ENCODE measurements around the gene PTGS1. TPM values are rescaled to one million over a fixed set of nuclear protein-coding genes. Genes with fewer than 3 reads are reported as not detected.

The PTGS1 gene
- polyA plus RNA-seq, 1 experiment: 102 TPM

- no peak for TF ChIP-seq CTCF (IDR thresholded peaks at IDR 0.05; ENCODE audit: insufficient read depth, low read depth, low read length)
- DNase-seq (ENCODE audit: low read depth): peak; percentile 79
- CTCF ChIA-PET: interaction anchor here (1.1 to 2.2 kb wide), 3 partner anchors 10 to 52 kb away, joined by 3 to 9 read pairs (median 4); no protein-coding TSS in a partner anchor
- no peak overlapping the region for H3K4me3 ChIP-seq (ENCODE audit: low read depth, low read length)
- no peaks in the 10 kb centered on the region for H3K27me3 ChIP-seq (ENCODE audit: control insufficient read depth, insufficient read depth, low read length)
- peaks cover 4% of the 10 kb centered on the region; the same call in 1 of the 2 replicates for H3K36me3 ChIP-seq (ENCODE audit: control insufficient read depth, insufficient read depth, low read length)
- POLR2A ChIA-PET: interaction anchor here (0.6 to 0.9 kb wide), 4 partner anchors 9 to 73 kb away, joined by 3 to 4 read pairs (median 4); no protein-coding TSS in a partner anchor
These were observed 23.7 kb downstream of the PTGS1 start for GRCh38 chr9:122394265-122395125.

- no peak for DNase-seq (ENCODE audit: low read depth)
- CTCF ChIA-PET: interaction anchor here (1.5 kb wide), 1 partner anchor 46 kb away, joined by 4 read pairs; no protein-coding TSS in a partner anchor
These were observed 25.9 kb downstream of the PTGS1 start for GRCh38 chr9:122396614-122397148.

GRCh38 chr9:122397749-122398148 is 26.9 kb downstream of the PTGS1 start:
- TF ChIP-seq CTCF (IDR thresholded peaks at IDR 0.05; ENCODE audit: insufficient read depth, low read depth, low read length): no peak
- ChIA-PET CTCF (no interaction called here), POLR2A (no interaction called here)
- Histone ChIP-seq H3K4me3 (ENCODE audit: low read depth, low read length) (no peak overlapping the region), H3K36me3 (ENCODE audit: control insufficient read depth, insufficient read depth, low read length) (no peaks in the 10 kb centered on the region), H3K27me3 (ENCODE audit: control insufficient read depth, insufficient read depth, low read length) (no peaks in the 10 kb centered on the region)
- DNase-seq (ENCODE audit: low read depth): no peak

More at GRCh38 chr9:122396614-122397148, 25.9 kb downstream of the PTGS1 start:
- Histone ChIP-seq H3K27me3 (ENCODE audit: control insufficient read depth, insufficient read depth, low read length) (no peaks in the 10 kb centered on the region), H3K36me3 (ENCODE audit: control insufficient read depth, insufficient read depth, low read length) (peaks cover 3% of the 10 kb centered on the region; the same call in 1 of the 2 replicates), H3K4me3 (ENCODE audit: low read depth, low read length) (no peak overlapping the region)
- POLR2A ChIA-PET: interaction anchor here (0.6 kb wide), 1 partner anchor 1921 kb away, joined by 7 read pairs; no protein-coding TSS in a partner anchor
- TF ChIP-seq CTCF (IDR thresholded peaks at IDR 0.05; ENCODE audit: insufficient read depth, low read depth, low read length): no peak

GRCh38 chr9:122398371-122398924 is 27.6 kb downstream of the PTGS1 start:
- TF ChIP-seq CTCF (IDR thresholded peaks at IDR 0.05; ENCODE audit: insufficient read depth, low read depth, low read length): no peak
- ChIA-PET CTCF (interaction anchor here (1.9 kb wide), 1 partner anchor 12 kb away, joined by 5 read pairs; no protein-coding TSS in a partner anchor), POLR2A (no interaction called here)
- no peak for DNase-seq (ENCODE audit: low read depth)
- H3K36me3 ChIP-seq (ENCODE audit: control insufficient read depth, insufficient read depth, low read length): no peaks in the 10 kb centered on the region
- no peaks in the 10 kb centered on the region for H3K27me3 ChIP-seq (ENCODE audit: control insufficient read depth, insufficient read depth, low read length)
- H3K4me3 ChIP-seq (ENCODE audit: low read depth, low read length): no peak overlapping the region

- no peak for DNase-seq (ENCODE audit: low read depth)
- CTCF ChIA-PET: no interaction called here
- H3K4me3 ChIP-seq (ENCODE audit: low read depth, low read length): no peak overlapping the region
- H3K27me3 ChIP-seq (ENCODE audit: control insufficient read depth, insufficient read depth, low read length): no peaks in the 10 kb centered on the region
- no peak for TF ChIP-seq CTCF (IDR thresholded peaks at IDR 0.05; ENCODE audit: insufficient read depth, low read depth, low read length)
- POLR2A ChIA-PET: no interaction called here
- no peaks in the 10 kb centered on the region for H3K36me3 ChIP-seq (ENCODE audit: control insufficient read depth, insufficient read depth, low read length)
These were observed 31.1 kb downstream of the PTGS1 start for GRCh38 chr9:122401896-122402295.
